ENCODE measurements around the gene APOM. TPM values are rescaled to one million over a fixed set of nuclear protein-coding genes. Genes with fewer than 3 reads are reported as not detected.
A peak's percentile ranks its signal among the peaks of the same experiment; 100 is the strongest.

The APOM gene
- total RNA-seq, 1 experiment from 2014 or later, result 3.5 TPM

- no peak for ATAC-seq
- no peak for TF ChIP-seq ZNF532 (CRISPR knock-in tag; IDR thresholded peaks at IDR 0.05; ENCODE audit: borderline replicate concordance)
- no peak for TF ChIP-seq GTF2I (CRISPR knock-in tag; conservative IDR thresholded peaks at IDR 0.05)
- no peak for TF ChIP-seq NR2C2 (CRISPR knock-in tag; IDR thresholded peaks at IDR 0.05)
- no peak for TF ChIP-seq EMX1 (CRISPR knock-in tag; IDR thresholded peaks at IDR 0.05)
- no peak for TF ChIP-seq ESRRA (CRISPR knock-in tag; IDR thresholded peaks at IDR 0.05; ENCODE audit: borderline replicate concordance)
- TF ChIP-seq ZNF317 (CRISPR knock-in tag; IDR thresholded peaks at IDR 0.05; ENCODE audit: borderline replicate concordance, low read depth), result no peak
- TF ChIP-seq, protein P1, sequence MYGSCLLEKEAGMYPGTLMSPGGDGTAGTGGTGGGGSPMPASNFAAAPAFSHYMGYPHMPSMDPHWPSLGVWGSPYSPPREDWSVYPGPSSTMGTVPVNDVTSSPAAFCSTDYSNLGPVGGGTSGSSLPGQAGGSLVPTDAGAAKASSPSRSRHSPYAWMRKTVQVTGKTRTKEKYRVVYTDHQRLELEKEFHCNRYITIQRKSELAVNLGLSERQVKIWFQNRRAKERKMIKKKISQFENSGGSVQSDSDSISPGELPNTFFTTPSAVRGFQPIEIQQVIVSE (CRISPR knock-in tag; IDR thresholded peaks at IDR 0.05; ENCODE audit: borderline replicate concordance), result no peak
- TF ChIP-seq TP53 (CRISPR knock-in tag; IDR thresholded peaks at IDR 0.05), result no peak
- no peak for TF ChIP-seq FOXP1 (CRISPR knock-in tag; IDR thresholded peaks at IDR 0.05; ENCODE audit: borderline replicate concordance)
- TF ChIP-seq RELA (CRISPR knock-in tag; IDR thresholded peaks at IDR 0.05; ENCODE audit: borderline replicate concordance), result no peak
- TF ChIP-seq ZNF423 (CRISPR knock-in tag; IDR thresholded peaks at IDR 0.05), result no peak
Measured at GRCh38 chr6:31663126-31663960, 7.6 kb downstream of the APOM start.

GRCh38 chr6:31663961-31664789 lies 8.5 kb downstream of the APOM start:
- peaks cover 47% of the 10 kb centered on the region for H3K36me3 Mint-ChIP-seq
- ChIA-PET CTCF (interaction anchor here (0.5 to 1.8 kb wide), 15 partner anchors 11 to 130 kb away, joined by 3 to 7 read pairs (median 4); partner anchors contain the start of genes ATP6V1G2, BAG6 and DDAH2), POLR2A (interaction anchor here (0.8 to 1.6 kb wide), 13 partner anchors 10 to 199 kb away, joined by 3 to 9 read pairs (median 3); partner anchors contain the start of genes ABHD16A, BAG6, DDAH2 and DDX39B)
- ATAC-seq (no peak), DNase-seq (ENCODE audit: low spot score) (no peak)
- no peaks in the 10 kb centered on the region for H3K9me3 Mint-ChIP-seq
- peaks cover 41% of the 10 kb centered on the region for H3K4me1 Mint-ChIP-seq
- H3K27ac Mint-ChIP-seq, result peak overlapping the region; percentile 98
- no peaks in the 10 kb centered on the region for H3K27me3 Mint-ChIP-seq (ENCODE audit: low read depth)
- peak overlapping the region; percentile 91 for H3K4me3 Mint-ChIP-seq
- TF ChIP-seq ZNF232 (CRISPR knock-in tag; IDR thresholded peaks at IDR 0.05), result no peak
- TF ChIP-seq, protein P2, sequence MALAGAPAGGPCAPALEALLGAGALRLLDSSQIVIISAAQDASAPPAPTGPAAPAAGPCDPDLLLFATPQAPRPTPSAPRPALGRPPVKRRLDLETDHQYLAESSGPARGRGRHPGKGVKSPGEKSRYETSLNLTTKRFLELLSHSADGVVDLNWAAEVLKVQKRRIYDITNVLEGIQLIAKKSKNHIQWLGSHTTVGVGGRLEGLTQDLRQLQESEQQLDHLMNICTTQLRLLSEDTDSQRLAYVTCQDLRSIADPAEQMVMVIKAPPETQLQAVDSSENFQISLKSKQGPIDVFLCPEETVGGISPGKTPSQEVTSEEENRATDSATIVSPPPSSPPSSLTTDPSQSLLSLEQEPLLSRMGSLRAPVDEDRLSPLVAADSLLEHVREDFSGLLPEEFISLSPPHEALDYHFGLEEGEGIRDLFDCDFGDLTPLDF (CRISPR knock-in tag; IDR thresholded peaks at IDR 0.05), result no peak
- no peak for TF ChIP-seq TP53 (CRISPR knock-in tag; IDR thresholded peaks at IDR 0.05)
- no peak for TF ChIP-seq ZNF396 (CRISPR knock-in tag; IDR thresholded peaks at IDR 0.05; ENCODE audit: borderline replicate concordance)
- TF ChIP-seq, protein P3, sequence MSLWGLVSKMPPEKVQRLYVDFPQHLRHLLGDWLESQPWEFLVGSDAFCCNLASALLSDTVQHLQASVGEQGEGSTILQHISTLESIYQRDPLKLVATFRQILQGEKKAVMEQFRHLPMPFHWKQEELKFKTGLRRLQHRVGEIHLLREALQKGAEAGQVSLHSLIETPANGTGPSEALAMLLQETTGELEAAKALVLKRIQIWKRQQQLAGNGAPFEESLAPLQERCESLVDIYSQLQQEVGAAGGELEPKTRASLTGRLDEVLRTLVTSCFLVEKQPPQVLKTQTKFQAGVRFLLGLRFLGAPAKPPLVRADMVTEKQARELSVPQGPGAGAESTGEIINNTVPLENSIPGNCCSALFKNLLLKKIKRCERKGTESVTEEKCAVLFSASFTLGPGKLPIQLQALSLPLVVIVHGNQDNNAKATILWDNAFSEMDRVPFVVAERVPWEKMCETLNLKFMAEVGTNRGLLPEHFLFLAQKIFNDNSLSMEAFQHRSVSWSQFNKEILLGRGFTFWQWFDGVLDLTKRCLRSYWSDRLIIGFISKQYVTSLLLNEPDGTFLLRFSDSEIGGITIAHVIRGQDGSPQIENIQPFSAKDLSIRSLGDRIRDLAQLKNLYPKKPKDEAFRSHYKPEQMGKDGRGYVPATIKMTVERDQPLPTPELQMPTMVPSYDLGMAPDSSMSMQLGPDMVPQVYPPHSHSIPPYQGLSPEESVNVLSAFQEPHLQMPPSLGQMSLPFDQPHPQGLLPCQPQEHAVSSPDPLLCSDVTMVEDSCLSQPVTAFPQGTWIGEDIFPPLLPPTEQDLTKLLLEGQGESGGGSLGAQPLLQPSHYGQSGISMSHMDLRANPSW (CRISPR knock-in tag; conservative IDR thresholded peaks at IDR 0.05; ENCODE audit: low read depth), result no peak
- no peak for TF ChIP-seq FOXJ3 (CRISPR knock-in tag; IDR thresholded peaks at IDR 0.05; ENCODE audit: borderline replicate concordance)
- no peak for TF ChIP-seq ZNF219 (CRISPR knock-in tag; IDR thresholded peaks at IDR 0.05; ENCODE audit: borderline replicate concordance)
- no peak for TF ChIP-seq GTF2I (CRISPR knock-in tag; conservative IDR thresholded peaks at IDR 0.05)
- TF ChIP-seq, protein P4, sequence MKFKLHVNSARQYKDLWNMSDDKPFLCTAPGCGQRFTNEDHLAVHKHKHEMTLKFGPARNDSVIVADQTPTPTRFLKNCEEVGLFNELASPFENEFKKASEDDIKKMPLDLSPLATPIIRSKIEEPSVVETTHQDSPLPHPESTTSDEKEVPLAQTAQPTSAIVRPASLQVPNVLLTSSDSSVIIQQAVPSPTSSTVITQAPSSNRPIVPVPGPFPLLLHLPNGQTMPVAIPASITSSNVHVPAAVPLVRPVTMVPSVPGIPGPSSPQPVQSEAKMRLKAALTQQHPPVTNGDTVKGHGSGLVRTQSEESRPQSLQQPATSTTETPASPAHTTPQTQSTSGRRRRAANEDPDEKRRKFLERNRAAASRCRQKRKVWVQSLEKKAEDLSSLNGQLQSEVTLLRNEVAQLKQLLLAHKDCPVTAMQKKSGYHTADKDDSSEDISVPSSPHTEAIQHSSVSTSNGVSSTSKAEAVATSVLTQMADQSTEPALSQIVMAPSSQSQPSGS (CRISPR knock-in tag; IDR thresholded peaks at IDR 0.05; ENCODE audit: borderline replicate concordance, low read depth), result no peak
- no peak for TF ChIP-seq OVOL2 (CRISPR knock-in tag; IDR thresholded peaks at IDR 0.05; ENCODE audit: borderline replicate concordance)
- TF ChIP-seq, protein P5, sequence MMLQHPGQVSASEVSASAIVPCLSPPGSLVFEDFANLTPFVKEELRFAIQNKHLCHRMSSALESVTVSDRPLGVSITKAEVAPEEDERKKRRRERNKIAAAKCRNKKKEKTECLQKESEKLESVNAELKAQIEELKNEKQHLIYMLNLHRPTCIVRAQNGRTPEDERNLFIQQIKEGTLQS (CRISPR knock-in tag; conservative IDR thresholded peaks at IDR 0.05), result no peak

More at GRCh38 chr6:31663126-31663960, 7.6 kb downstream of the APOM start:
- H3K4me1 Mint-ChIP-seq, result peaks cover 42% of the 10 kb centered on the region
- peak overlapping the region; percentile 84 for H3K27ac Mint-ChIP-seq
- H3K4me3 Mint-ChIP-seq, result peak overlapping the region; percentile 91
- peaks cover 39% of the 10 kb centered on the region for H3K36me3 Mint-ChIP-seq
- CTCF ChIA-PET, result interaction anchor here (0.7 to 1.1 kb wide), 2 partner anchors 65 to 107 kb away, joined by 4 to 6 read pairs; no protein-coding TSS in a partner anchor
- no peak for DNase-seq (ENCODE audit: low spot score)
- no peaks in the 10 kb centered on the region for H3K9me3 Mint-ChIP-seq
- no peaks in the 10 kb centered on the region for H3K27me3 Mint-ChIP-seq (ENCODE audit: low read depth)
- POLR2A ChIA-PET, result interaction anchor here (0.5 to 1.5 kb wide), 3 partner anchors 27 to 491 kb away, joined by 3 to 4 read pairs (median 3); no protein-coding TSS in a partner anchor
